ENCODE results near the gene ITGA2B. TPM values are rescaled to one million over a fixed set of nuclear protein-coding genes. Genes with fewer than 3 reads are reported as not detected.

Gene ITGA2B
- total RNA-seq, 4 donors from 2014 or later: 1.5 to 3.0 (median 2.8) TPM

DNA sequence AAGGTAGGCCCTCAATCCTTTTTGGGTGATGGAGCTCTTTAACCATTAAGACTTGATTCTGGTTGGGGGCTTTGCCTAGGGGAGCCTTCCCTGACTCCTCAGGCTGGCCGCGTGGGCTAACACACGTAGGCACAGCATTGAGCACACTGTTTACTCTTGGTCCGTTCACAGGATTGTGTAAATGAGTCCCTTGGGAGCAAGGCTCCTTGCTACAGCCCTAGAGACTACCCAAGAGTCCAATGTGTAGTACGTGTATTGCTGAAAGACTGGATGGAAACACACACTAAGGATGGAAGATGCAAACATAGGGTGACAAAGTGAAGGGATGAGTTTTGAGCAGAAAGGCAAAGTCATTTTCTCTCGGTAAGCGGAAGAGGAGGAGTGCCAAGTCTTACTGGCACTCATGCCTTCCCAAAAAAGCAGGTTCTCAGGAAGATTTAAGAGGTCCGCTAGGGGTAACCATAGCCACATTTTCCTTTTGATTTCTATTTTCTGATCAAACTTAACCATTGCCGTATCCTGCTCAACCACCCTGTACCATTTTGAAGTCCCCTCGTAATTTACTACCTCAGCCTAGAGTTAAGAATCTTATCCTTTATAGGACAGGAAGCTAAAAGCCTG lies 911 bp upstream of the ITGA2B start:
- WGBS, 2 donors: 69 to 79% methylated on average over 10 of the region's 10 CpGs

DNA sequence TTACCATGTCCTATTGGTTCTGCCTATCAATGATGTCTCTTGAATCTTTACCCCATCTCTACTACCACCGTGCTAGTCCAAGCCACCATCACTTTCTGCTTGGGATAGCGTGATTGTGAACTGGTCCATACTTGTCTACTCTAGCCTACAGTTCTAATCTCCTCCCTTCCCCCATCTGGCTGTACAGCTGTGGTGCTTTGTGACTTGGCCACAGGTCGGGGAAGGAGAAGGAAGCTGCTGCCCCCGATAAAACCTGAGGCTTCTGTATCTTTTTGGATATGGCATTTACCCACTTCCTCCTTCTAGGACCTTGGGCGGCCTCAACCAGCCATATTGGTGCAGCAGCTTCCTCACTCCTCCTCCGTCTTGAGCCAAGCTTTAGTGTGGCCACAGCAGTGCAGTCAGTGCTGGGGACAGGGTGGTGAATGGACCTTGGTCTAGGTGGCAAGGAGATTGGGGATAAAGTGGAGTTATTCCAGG lies 314 bp upstream of the ITGA2B start:
- H3K27ac ChIP-seq: no peak overlapping the region
- no peaks in the 10 kb centered on the region for H3K9me3 ChIP-seq
- H3K36me3 ChIP-seq: peaks cover 0 to 8% (median 0%) of the 10 kb centered on the region in 3 donors
- peaks cover 0 to 12% of the 10 kb centered on the region in 2 donors for H3K27me3 ChIP-seq
- DNase-seq (ENCODE audit: low spot score in 2 of 2): no peak
- H3K4me1 ChIP-seq: peaks cover 0 to 19% (median 12%) of the 10 kb centered on the region in 4 donors
- TF ChIP-seq, protein P1, sequence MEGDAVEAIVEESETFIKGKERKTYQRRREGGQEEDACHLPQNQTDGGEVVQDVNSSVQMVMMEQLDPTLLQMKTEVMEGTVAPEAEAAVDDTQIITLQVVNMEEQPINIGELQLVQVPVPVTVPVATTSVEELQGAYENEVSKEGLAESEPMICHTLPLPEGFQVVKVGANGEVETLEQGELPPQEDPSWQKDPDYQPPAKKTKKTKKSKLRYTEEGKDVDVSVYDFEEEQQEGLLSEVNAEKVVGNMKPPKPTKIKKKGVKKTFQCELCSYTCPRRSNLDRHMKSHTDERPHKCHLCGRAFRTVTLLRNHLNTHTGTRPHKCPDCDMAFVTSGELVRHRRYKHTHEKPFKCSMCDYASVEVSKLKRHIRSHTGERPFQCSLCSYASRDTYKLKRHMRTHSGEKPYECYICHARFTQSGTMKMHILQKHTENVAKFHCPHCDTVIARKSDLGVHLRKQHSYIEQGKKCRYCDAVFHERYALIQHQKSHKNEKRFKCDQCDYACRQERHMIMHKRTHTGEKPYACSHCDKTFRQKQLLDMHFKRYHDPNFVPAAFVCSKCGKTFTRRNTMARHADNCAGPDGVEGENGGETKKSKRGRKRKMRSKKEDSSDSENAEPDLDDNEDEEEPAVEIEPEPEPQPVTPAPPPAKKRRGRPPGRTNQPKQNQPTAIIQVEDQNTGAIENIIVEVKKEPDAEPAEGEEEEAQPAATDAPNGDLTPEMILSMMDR (IDR thresholded peaks at IDR 0.05): no peak
- TF ChIP-seq EP300 (IDR thresholded peaks at IDR 0.05) (no peak), POLR2A (IDR thresholded peaks at IDR 0.05) (no peak)
- WGBS, 2 donors: 77 to 90% methylated on average over 6 of the region's 6 CpGs
- no peak overlapping the region for H3K4me3 ChIP-seq

More for the DNA sequence above, 911 bp upstream of the ITGA2B start:
- Histone ChIP-seq H3K9me3 (no peaks in the 10 kb centered on the region), H3K4me3 (no peak overlapping the region), H3K4me1 (peaks cover 0 to 13% (median 8%) of the 10 kb centered on the region in 4 donors), H3K27ac (no peak overlapping the region), H3K36me3 (peaks cover 0 to 8% (median 0%) of the 10 kb centered on the region in 3 donors), H3K27me3 (peaks cover 0 to 9% of the 10 kb centered on the region in 2 donors)
- no peak for DNase-seq (ENCODE audit: low spot score in 2 of 2)
- TF ChIP-seq EP300 (IDR thresholded peaks at IDR 0.05) (no peak), POLR2A (IDR thresholded peaks at IDR 0.05) (no peak)
- TF ChIP-seq, protein P1 (IDR thresholded peaks at IDR 0.05): no peak

DNA sequence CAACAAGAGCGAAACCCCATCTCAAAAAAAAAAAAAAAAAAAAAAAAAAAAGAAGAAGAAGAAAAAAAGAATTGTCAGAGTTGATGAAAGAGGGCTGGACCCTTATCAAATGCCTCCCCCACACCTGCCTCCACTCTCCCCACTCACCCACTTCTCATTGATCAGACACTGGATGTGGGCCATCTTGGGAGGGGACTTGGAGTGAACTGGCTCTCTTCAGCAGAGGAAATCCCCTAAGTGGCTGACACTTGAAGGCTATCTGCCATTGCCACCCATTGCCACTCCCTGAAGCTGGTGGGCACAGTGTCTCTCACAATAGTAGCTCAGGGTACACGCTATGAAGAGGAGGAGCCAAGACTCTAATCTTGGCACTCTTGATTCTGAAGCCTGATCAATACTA lies 1.6 kb downstream of the ITGA2B start:
- DNase-seq (ENCODE audit: low spot score in 2 of 2): no peak

DNA sequence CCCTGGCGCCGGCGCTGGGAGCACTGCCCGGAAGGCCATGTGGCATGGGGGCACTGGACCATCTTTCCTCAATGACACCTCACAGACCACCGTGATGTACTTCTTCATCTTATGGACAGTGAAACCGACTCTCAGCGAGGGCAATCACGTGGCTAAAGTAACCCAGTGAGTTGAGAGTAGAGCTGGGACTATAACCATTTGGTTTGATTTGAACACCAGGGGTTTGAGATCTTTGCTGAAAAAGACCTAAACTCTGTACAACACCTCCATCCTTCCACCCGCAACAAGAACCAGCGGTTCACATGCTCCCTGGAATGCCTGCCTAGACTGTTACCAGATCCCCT lies 3.3 kb downstream of the ITGA2B start:
- no peak for TF ChIP-seq POLR2A (IDR thresholded peaks at IDR 0.05)
- TF ChIP-seq, protein P1 (IDR thresholded peaks at IDR 0.05): no peak
- TF ChIP-seq EP300 (IDR thresholded peaks at IDR 0.05): no peak
- no peaks in the 10 kb centered on the region for H3K9me3 ChIP-seq
- peaks cover 0 to 16% of the 10 kb centered on the region in 2 donors for H3K27me3 ChIP-seq
- 38 to 39% methylated on average over 10 of the region's 10 CpGs for WGBS, 2 donors
- H3K4me1 ChIP-seq: peaks cover 0 to 24% (median 14%) of the 10 kb centered on the region in 4 donors
- no peak for DNase-seq (ENCODE audit: low spot score in 2 of 2)
- H3K27ac ChIP-seq: no peak overlapping the region
- peaks cover 0 to 8% (median 0%) of the 10 kb centered on the region in 3 donors for H3K36me3 ChIP-seq
- peak overlapping the region in 2 of 4 donors; percentile 24 to 59 for H3K4me3 ChIP-seq

More for the DNA sequence above, 1.6 kb downstream of the ITGA2B start:
- WGBS, 2 donors: 66 to 84% methylated on average over 2 of the region's 2 CpGs
- Histone ChIP-seq H3K4me1 (peaks cover 0 to 24% (median 14%) of the 10 kb centered on the region in 4 donors), H3K9me3 (no peaks in the 10 kb centered on the region), H3K27ac (no peak overlapping the region), H3K36me3 (peaks cover 0 to 8% (median 0%) of the 10 kb centered on the region in 3 donors), H3K4me3 (no peak overlapping the region), H3K27me3 (peaks cover 0 to 16% of the 10 kb centered on the region in 2 donors)
- TF ChIP-seq POLR2A (IDR thresholded peaks at IDR 0.05): no peak
- TF ChIP-seq EP300 (IDR thresholded peaks at IDR 0.05): no peak
- TF ChIP-seq, protein P1 (IDR thresholded peaks at IDR 0.05): no peak

Measured in tibial nerve (tissue), 4 donors.